K562 (cell line): Measurements from ENCODE around the gene HNRNPDL.
"Not testable (repeated sequence)": the region's sequence is repeated elsewhere in the genome, so short reads cannot be mapped to it uniquely, and the experiment has no call there.

ENCODE experiments used
- BHLHE40 ChIP-seq: IDR thresholded peaks from 2 replicates; pipeline ENCODE4 v1.6.1; 2011; ENCODE audit warnings: low read length, improper control_type of control experiment
- CTCF ChIP-seq, 3 experiments: IDR thresholded peaks in 2 of 3; conservative IDR thresholded peaks in 1 of 3; 2 replicates each; pipeline ENCODE4 v1.5.1; 2011 to 2012; ENCODE audit warnings: low read length in 3 of 3, mild to moderate bottlenecking in 3 of 3, control low read depth in 2 of 3, improper control_type of control experiment in 1 of 3, inconsistent platforms in 1 of 3, low read depth in 1 of 3, mixed read lengths in 1 of 3, moderate library complexity in 1 of 3; ENCODE audit not compliant: insufficient read depth in 2 of 3
- E2F5 ChIP-seq: sonication (generic); formaldehyde crosslinking; IDR thresholded peaks from 2 replicates; pipeline ENCODE4 v1.8.0; 2022; ENCODE audit warnings: mild to moderate bottlenecking, missing genetic modification reagents
- HBP1 ChIP-seq: fragments of 450-650 bp; formaldehyde crosslinking; IDR thresholded peaks from 2 replicates; pipeline ENCODE4 v1.4.0; 2022; ENCODE audit warnings: missing genetic modification characterization
- HMG20B ChIP-seq: fragments of 250-450 bp; sonication (Bioruptor Pico); IDR thresholded peaks from 2 replicates; pipeline ENCODE4 v1.5.0; 2021; ENCODE audit warnings: mild to moderate bottlenecking
- IFI16 ChIP-seq: fragments of 250-450 bp; sonication (Bioruptor Pico); IDR thresholded peaks from 2 replicates; pipeline ENCODE4 v2.1.2; 2022; ENCODE audit warnings: mild to moderate bottlenecking, inconsistent platforms
- MTA2 ChIP-seq: fragments of 450-650 bp; IDR thresholded peaks from 2 replicates; pipeline ENCODE4 v1.6.1; 2016; ENCODE audit warnings: low read depth
- NONO ChIP-seq, 2 experiments: fragments of 200-400 bp in 1 of 2; fragments of 450-650 bp in 1 of 2; formaldehyde crosslinking in 1 of 2; IDR thresholded peaks; 2 replicates each; pipeline ENCODE4 v1.6.1; 2017; ENCODE audit warnings: low read depth in 2 of 2, mild to moderate bottlenecking in 2 of 2, moderate library complexity in 2 of 2, low read length in 1 of 2
- NR2C2 ChIP-seq, 2 experiments: fragments of 200-800 bp in 1 of 2; sonication (Bioruptor generic) in 1 of 2; sonication (generic) in 1 of 2; formaldehyde crosslinking in 1 of 2; IDR thresholded peaks; 2 replicates each; pipeline versions ENCODE4 v1.6.1 to v1.8.0; 2016 to 2022; ENCODE audit warnings: mild to moderate bottlenecking in 1 of 2, missing compliant biosample characterization in 1 of 2, missing genetic modification characterization in 1 of 2, missing genetic modification reagents in 1 of 2
- ZSCAN29 ChIP-seq: fragments of 450-650 bp; IDR thresholded peaks from 2 replicates; pipeline ENCODE4 v1.6.1; 2017

GRCh38 chr4:82390061-82390460 is 40.2 kb downstream of the HNRNPDL start:
- TF ChIP-seq NR2C2 (CRISPR knock-in tag; IDR thresholded peaks at IDR 0.05); NR2C2 (tag; IDR thresholded peaks at IDR 0.05); NONO (IDR thresholded peaks at IDR 0.05; ENCODE audit: low read depth in 2 of 2, low read length in 1 of 2); ZSCAN29; BHLHE40; HBP1 (CRISPR knock-in tag); CTCF (IDR thresholded peaks at IDR 0.05 in 2 of 3, conservative IDR thresholded peaks at IDR 0.05 in 1 of 3; ENCODE audit: insufficient read depth in 2 of 3, low read depth in 1 of 3, low read length in 3 of 3); HMG20B (CRISPR knock-in tag); MTA2; E2F5 (CRISPR knock-in tag); IFI16: not testable (repeated sequence)
